Stimulated activated CD8-positive, alpha-beta memory T cell treated with anti-CD3 and anti-CD28 coated beads, Interleukin-7, amount 100 ng/mL, for 1 hour (primary cell): ENCODE measurements around the gene ARL6.
"Not testable (repeated sequence)": the region's sequence is repeated elsewhere in the genome, so short reads cannot be mapped to it uniquely, and the experiment has no call there.

ENCODE experiments used
- DNase-seq, 2 donors: peaks; one replicate each; pipeline ENCODE4 v3.0.0-alpha.2; 2020; ENCODE audit warnings: low read depth in 2 of 2

The ARL6 gene

DNA sequence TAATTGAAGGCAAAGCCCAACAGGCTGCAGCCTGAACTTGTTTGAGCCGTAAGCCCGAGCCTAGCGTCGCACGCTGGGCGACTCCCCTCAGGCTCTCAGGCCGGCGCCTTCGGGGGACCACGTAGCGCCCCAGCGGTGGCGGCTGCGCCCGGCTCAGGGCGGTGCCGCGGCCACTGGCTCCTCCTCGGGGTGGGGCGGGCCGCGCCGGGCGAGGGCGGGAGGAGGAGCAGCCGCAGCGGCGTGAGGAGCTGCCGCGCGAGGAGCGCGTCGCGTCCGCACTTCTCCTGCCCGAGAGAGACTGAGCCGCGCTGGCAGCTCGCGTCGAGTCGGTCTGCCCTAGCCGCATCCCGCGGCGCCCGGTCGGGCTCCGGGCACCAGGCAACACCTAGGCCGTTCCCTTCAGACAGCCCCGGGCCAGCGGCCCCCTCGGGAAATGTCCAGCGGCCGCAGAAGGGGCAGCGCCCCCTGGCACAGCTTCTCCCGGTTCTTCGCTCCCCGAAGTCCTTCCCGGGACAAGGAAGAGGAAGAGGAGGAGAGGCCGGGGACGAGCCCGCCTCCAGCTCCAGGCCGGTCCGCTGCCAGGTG, 57.3 kb downstream of the ARL6 start, which contains the start of gene CRYBG3:
TSS of gene CRYBG3 (plus strand) at position 238 of the 585 bp plus-strand sequence. CDS start at position 434, 196 bp downstream.
- DNase-seq: peak; percentile 53 to 58

GRCh38 chr3:97822359-97822775, 57.8 kb downstream of the ARL6 start:
- no peak for DNase-seq

DNA sequence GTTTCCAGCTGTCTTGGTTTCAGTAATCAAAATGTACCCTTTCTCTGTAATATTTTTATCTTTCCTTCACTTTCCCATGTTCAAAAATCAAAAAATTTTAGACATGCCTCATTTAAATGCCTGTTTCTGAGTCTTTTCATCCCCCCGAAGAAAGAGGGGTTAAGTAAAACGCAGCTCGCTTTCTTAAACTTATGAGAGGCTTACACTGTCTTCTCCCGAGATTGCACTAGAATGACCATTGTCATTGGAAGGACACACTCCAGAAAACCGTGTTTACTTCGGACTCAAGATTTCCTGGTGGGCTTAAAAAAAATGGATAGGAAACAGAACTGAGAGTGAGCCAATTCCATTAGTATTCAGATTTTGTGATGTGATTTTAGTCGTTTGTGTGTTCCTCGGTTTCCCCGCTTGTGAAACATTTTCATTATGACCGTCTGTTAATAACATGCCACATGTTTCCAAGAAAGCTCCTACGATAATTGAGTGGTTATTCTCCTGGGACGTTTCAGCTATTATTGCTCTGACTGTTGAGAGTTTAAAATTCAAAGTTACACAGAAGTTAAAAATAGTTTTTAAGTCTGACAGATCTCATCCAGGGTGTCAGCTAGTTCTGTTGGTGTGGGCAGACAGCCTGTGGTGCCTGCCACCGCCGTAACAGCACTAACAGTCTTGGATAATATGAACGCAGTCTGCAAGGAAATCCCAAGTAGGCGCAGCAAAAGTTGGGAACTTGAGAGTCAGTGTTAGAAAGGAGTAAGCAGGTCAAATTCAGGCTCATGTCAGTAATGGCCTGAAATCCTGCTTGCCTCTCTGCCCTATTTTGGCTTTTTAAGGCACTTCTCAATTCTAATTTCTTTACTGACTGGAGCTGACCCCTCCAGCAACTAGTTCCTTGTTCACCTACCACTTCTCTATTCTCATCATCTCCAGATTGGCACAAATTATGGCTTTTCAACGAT, 58.8 kb downstream of the ARL6 start:
- DNase-seq: no peak

DNA sequence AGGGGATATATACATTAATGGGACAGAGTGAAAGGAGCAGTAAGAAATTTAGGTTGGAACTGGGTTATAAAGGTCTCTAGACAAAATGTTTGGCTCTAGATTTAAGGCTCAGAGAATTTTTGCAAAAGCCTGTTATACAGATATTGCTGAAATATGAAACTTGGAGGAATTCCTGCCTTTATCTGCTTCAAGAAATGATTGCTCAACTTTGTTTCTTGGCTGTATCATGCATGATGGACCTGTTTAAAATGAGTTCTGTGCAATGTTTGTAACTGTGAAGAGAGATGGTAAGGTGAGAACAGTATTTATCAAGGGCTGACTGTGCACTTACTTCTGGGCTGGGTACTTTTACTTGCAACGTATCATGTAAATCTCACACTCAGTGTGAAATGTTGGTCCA, 60.5 kb downstream of the ARL6 start:
- no peak for DNase-seq

DNA sequence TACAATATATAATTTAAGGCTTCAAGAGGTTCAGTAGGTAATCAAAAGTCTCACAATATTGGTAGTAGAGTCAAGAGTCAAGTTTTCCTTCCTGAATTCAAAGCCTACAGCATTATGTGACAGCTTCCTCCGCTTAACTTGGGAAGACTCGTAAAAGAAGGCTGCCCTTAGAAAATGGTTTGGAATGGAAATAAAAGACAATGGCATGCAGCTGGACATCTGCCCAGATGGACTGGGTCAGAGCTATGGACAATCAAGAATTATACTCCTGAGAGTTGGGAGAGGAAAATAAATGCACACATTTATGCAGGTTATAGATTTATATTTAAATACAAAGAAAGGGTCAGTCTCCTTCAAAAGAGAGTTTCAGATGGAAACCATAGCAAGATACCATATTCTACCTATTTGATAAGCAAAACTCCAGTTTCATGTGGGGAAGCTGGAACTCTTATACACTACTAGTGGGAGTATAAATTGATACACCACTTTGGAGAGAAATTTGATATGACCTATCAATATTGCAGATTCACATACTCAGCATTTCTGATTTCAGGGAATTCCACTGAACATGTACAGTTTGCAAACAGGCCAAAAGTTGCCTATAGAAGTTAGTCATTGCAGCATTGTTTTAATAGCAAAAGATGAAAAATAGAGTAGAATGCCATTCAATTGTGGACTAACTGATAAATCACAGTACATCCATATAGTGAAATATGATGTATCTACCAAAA, 63.3 kb downstream of the ARL6 start:
- DNase-seq: no peak

DNA sequence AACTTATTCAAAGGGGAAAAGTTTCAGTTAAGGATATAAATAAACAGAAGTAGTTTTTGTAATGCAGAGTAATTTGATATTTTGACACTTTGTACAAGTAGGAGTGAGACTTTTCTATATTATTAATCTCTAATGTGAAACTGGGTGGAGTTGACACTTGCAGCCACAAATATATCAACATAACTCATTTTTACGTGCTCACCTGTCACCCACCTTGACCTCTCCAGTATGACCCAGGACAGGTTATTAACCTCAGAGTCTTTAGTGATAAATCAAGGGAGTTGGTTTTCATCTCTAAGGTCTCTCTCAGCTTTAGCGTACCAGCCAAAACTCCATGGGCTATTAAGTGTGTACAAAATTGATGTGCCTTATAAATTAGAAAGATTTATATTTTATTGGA, 64.6 kb downstream of the ARL6 start:
- no peak for DNase-seq

GRCh38 chr3:97830638-97831037, 66.1 kb downstream of the ARL6 start:
- DNase-seq: no peak

DNA sequence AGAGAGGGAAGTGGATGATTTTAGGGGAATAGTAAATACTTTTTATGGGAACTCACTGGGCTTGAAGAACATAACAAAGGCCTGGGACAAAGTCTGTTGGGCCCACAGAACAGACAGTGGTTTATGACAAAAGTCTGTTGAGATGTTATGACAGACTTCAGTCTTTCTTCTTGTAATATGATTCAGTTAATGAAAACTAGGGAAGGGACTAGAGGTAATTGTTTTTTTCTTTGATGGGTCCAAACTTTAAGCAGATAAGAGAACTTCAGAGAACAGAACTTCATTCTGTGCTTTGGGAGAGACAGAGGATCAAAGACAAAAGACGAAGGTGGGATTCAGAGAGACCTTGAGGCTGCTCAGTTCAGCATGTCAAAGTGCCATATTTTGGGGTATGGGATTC, 66.6 kb downstream of the ARL6 start:
- no peak for DNase-seq

GRCh38 chr3:97833184-97833583, 68.6 kb downstream of the ARL6 start:
- not testable (repeated sequence) for DNase-seq

DNA sequence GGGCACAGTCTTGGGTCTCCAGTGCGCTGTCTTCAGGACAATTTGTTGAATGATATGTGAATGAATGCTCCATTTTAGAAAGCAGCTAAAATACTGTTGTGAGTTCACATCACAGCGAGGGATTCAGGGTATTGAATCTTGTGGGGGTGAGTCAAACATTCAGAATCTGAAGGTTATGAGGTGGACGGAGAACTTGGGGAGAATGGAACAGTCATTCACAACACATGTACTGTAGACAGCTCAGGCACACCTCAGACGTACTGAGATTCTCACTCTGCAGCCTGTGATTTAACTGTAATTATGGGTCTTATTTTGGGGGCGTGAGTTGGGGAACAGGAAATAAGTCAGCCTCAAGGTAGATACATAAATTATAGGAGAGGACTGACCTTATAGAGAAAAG, 71.2 kb downstream of the ARL6 start:
- DNase-seq: no peak

- no peak for DNase-seq
Measured at GRCh38 chr3:97838393-97838792, 73.8 kb downstream of the ARL6 start.

DNA sequence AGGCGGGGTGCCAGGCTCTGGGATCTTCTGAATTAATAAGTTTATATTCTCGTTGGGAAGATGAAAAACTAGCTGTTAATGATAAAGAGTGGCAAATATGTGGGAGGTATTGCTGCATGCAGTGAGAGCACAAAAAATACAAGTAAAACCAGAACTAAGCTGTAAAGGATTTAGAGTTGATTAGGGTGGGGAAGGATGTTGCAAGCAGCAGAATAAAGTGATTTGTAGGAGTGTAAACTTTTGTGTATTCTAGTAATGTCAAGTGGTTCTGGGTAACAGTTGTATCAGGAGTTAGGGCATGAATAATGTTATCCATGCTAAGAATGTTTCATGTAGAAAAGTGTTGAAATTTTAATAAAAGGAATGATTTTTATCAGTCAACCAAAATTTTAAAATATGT, 75.4 kb downstream of the ARL6 start:
- no peak for DNase-seq

- DNase-seq: no peak
Measured at GRCh38 chr3:97841304-97841703, 76.7 kb downstream of the ARL6 start.

DNA sequence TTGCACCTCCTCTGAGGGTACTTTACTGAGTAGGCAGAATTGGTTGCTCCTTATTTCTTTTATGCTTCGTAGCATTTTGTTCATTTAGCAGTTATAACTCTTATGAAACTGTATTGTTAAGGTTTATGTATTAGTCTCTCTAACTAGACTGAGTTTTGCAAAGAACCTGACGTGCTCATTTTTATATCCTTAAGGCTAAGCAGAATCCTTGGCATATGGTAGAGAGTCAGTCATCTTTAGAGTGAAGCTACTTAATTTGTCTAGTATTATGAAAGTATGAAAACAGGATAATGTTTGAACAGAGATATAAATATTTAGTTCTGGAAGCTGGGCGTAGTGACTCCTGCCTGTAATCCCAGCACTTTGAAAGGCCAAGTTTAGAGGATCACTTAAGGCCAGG, 77.4 kb downstream of the ARL6 start:
- DNase-seq: no peak

- no peak for DNase-seq
Measured at GRCh38 chr3:97848779-97849178, 84.2 kb downstream of the ARL6 start.
